HG02588 (cell line): Measurements from ENCODE around the gene TSPAN2.

Experiments used
- ATAC-seq: cut with Tn5 transposase; IDR thresholded peaks from one replicate; pipeline ENCODE4 v1.9.1; 2021; ENCODE audit warnings: mild to moderate bottlenecking, moderate library complexity; ENCODE audit not compliant: unreplicated experiment

TSPAN2 gene

DNA sequence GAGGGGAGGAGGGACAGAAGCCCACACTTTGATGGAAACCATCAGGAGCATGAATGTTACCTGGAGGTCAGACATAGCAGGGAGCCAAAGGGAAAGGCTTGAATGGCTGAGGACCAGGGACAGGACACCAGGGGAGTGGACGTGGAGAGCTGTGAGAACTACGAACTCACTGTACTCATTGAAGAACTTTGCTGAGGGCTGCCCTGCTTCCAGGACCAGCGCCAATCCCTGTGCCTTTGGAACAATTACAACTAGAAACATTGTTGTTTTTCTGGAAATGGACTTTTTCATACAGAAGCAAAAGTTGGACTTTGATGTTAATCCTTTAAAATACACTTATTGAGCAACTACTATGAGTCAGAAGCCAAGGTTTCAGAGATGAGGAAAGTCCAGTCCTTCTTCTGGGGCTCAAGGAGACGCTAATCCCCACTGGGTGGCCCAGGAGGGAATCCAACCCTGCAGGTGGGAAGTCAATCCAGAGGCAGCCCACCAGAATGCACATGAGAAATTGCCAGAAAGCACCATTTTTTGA lies 12.9 kb downstream of the TSPAN2 start:
- ATAC-seq: no peak

DNA sequence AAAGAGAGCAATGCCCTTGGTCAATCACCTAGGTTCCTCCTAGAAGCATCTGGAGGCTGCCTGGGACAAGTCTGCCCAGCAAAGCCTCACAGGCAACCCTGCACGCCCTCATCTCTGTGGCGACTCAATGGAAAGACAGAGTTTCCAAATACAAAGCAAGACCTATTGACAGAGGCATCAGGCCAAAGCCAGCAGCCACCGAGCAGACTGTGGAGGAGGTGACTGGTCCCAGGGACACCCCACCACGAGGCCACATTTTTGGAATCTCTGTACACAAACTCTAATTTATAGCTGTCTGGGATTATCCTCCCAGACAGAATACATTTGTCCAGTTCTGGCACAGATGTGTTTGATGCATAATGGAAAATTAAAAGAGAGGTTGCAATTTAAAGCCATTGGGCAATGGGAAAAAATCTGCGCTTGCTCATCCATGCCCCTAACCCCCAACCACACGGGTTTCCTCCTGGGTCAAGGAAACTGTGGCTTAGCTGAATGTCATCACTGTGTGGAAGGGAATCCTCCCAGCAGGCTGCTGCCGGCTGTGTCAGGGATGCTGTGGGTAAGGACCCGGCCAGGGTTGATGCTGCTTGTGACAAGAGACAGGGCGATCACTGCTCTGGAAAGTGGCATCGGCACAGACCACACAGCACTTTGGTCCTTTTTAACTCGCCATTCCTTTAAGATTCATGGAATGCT lies 14.3 kb downstream of the TSPAN2 start:
- ATAC-seq: no peak

- ATAC-seq: no peak
Observed at GRCh38 chr1:115073298-115074087, 15.8 kb downstream of the TSPAN2 start.

GRCh38 chr1:115071012-115071664 lies 18.2 kb downstream of the TSPAN2 start:
- ATAC-seq: no peak

DNA sequence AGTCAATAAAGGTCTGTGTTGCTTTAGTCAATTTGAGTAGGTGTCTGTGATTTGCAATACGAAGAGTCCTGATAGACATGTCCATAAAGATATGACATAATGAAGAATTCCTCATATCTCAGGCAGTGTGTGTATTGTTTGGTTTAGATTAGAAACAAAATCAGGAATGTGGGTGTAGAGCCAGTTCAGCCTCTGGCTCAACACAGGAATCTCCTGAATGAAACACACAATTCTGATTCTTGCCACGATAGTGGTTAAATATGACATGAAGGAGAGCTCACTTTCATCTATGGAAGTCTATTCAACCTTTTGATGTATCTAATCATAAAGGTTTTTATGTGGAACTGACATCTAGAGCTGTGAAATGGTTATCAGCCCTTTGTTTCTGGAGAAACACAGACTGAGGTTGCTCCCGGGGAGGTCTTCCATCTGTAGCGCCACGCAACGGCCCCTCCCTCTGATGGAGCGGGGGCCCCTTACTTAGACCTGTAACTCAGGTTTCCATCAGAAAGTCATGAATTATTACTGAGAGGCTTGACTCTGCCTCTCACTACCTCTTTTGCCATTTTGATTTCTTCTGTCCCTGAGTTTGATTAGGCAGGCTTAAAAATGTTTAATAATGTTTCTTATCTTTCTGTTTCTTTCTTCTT lies 19.5 kb downstream of the TSPAN2 start:
- no peak for ATAC-seq

GRCh38 chr1:115068826-115069585 lies 20.3 kb downstream of the TSPAN2 start:
- no peak for ATAC-seq

DNA sequence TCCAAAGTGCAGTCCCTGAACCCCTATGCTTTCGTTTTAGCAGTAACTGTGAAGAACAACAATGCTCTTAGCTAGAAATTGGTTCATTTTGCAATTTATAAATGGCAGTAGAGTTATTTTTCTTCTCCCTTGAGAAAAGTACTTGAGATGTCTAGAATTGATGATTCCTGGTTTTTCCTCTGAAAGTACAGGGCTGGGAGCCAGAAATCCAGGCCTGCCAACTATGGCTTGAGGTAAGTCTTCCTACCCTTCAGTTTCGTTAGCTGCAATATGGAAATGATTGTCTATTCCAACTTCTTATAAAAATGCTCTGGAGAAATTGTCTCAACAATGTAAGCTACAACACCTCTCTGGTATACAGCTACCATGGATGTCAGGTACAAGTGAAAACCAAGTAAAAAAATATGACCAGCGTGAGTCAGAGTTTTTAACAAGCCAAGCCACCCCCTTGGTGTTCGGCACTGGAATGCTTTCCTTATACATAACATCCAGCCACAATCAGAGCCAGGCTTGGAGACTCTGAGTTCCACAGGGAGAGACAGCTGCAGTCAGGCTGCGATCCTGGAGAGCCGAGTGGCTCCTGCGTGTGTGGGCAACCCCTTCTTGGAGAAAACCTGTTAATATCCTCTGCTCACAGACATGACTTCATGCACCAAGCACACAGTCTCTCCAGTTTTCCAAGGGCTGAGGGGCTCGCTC lies 22.0 kb downstream of the TSPAN2 start:
- no peak for ATAC-seq

- ATAC-seq: no peak
Observed at GRCh38 chr1:115065021-115065420, 24.3 kb downstream of the TSPAN2 start.

GRCh38 chr1:115064461-115064860 lies 24.8 kb downstream of the TSPAN2 start:
- no peak for ATAC-seq

- ATAC-seq: no peak
Observed at GRCh38 chr1:115063228-115063901, 25.9 kb downstream of the TSPAN2 start.

GRCh38 chr1:115062542-115063004 lies 26.7 kb downstream of the TSPAN2 start:
- peak; percentile 76 for ATAC-seq

DNA sequence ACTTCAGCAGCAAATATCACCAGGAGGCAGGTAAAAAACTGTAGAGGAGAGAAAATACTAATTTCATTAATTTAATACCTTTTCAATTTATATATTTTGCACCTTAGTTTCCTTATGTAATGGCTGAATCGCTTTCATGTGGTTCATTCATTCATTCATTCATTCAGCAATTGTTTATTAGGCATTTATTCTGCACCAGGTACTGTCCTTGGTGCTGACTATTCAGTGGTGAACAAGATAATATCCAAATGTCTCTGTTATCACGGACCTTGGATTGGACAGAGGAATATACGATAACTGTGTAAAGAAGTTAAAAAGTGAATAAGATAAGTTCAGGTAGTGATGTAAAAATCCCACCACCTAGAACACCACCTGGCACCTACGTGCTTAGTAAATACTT lies 28.8 kb downstream of the TSPAN2 start:
- no peak for ATAC-seq

- ATAC-seq: no peak
Observed at GRCh38 chr1:115059316-115059715, 30.0 kb downstream of the TSPAN2 start.

GRCh38 chr1:115057661-115058254 lies 31.5 kb downstream of the TSPAN2 start:
- ATAC-seq: no peak

DNA sequence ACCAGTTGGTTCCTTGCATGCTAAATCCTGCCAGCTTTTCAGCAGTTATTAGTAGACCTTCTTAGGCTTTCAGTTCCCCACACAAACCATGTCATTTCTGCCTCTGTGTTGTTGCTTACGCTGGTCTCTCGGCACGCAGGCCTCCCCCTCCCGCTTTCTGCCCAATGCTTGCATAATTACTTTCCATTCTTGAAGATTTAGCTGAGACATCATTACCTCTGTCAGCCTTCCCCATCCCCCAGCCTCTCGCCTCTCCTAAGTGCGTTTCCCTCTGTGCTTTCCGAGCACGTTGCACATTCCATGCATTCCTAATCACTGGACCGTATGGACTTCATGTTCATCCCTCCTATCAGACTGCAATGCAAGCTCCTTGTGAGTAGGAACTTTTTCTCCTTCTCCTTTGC lies 32.9 kb downstream of the TSPAN2 start:
- ATAC-seq: no peak

DNA sequence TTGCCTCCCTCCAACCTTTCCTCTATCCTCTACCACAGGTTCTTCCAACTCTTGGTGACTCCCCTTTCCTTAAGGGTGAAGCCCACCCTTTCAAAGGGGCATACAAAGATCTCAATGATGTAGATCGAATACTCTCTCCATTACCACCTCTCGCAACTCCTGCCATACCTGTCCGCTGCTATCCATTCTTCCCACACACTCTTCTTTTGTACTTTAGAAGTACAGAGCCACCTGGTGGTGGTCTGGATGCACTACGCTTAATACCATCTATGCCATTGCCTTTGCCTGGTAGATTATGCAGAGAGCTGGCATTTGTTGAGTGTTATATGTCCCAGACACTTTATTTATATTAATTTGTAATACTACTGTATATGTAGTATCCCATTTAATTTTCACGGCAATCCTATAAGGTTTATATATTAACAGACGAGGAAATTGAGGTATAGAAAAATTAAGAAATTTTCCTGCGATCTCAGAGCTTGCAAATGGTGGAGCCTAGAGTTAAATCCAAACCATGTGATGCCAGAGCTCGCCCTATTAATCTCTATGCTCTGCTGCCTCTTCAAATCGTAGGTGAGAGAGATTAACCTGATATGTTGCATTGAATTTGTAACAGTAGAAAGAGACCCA lies 36.7 kb downstream of the TSPAN2 start:
- ATAC-seq: peak; percentile 88

DNA sequence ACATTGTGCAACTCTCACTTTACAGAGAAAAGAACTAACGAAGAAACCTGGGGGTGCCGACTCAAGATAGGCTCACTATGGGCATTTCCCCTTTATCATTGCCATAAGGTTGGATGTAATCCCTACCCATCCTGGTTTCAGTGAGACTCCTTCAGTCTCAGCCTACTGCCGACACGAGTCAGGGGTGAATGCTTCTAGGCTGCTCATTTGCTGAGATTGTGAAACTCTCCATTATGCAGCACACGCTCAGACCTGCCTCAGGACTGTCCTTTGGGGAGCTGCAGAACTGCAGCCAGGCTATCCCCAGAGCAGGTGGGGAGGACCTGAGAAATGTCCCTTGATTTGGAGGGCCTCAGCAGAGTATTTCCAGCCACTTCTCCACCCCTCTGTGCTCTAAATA lies 37.5 kb downstream of the TSPAN2 start:
- no peak for ATAC-seq

DNA sequence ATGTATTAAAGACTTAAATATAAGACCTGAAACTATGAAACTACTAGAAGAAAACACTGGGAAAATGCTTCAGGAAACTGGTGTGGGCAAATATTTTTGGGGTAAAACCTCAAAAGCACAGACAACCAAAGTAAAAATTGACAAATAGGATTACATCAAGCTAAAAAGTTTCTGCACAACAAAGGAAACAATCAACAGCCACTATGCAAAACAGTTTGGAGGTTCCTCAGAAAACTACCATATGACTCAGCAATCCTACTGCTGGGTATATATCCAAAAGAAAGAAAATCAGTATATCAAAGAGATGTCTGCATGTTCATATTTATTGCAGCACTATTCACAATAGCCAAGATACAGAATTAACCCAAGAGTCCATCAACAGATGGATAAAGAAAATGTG lies 42.6 kb downstream of the TSPAN2 start:
- no peak for ATAC-seq
